ENCODE measurements around the gene RAB13.

GRCh38 chr1:153968408-153968807, 17.7 kb downstream of the RAB13 start:
- TF ChIP-seq PHF20 (CRISPR knock-in tag; IDR thresholded peaks at IDR 0.05) = no peak
- TF ChIP-seq CTCF (CRISPR knock-in tag; IDR thresholded peaks at IDR 0.05) = no peak
- TF ChIP-seq ZNF121 (CRISPR knock-in tag; IDR thresholded peaks at IDR 0.05) = no peak
- TF ChIP-seq NR2C2 (CRISPR knock-in tag; IDR thresholded peaks at IDR 0.05; ENCODE audit: borderline replicate concordance) = no peak
- no peak for TF ChIP-seq ZBTB26 (CRISPR knock-in tag; IDR thresholded peaks at IDR 0.05; ENCODE audit: borderline replicate concordance)
- no peak for TF ChIP-seq ATF6 (CRISPR knock-in tag; conservative IDR thresholded peaks at IDR 0.05)
- no peak for TF ChIP-seq NCOR1 (IDR thresholded peaks at IDR 0.05; ENCODE audit: borderline replicate concordance, low read length)
- no peak for TF ChIP-seq SMC3 (IDR thresholded peaks at IDR 0.05; ENCODE audit: low read length)
- no peak for TF ChIP-seq GABPA (IDR thresholded peaks at IDR 0.05; ENCODE audit: low read depth, low read length)
- no peak for TF ChIP-seq GABPA (CRISPR knock-in tag; IDR thresholded peaks at IDR 0.05; ENCODE audit: low read depth)
- TF ChIP-seq HNRNPH1 (optimal IDR thresholded peaks at IDR 0.05; ENCODE audit: low read depth, low read length) = no peak
